ENCODE data around the gene METTL15. TPM values are rescaled to one million over a fixed set of nuclear protein-coding genes. Genes with fewer than 3 reads are reported as not detected.
A peak's percentile ranks its signal among the peaks of the same experiment; 100 is the strongest.

The METTL15 gene
- total and polyA plus RNA-seq, 11 donors, result 5.2 to 14.4 (median 9.9) TPM

GRCh38 chr11:28108958-28109357, 770 bp downstream of the METTL15 start:
- Histone ChIP-seq H3K36me3 (peaks cover 0 to 9% (median 3%) of the 10 kb centered on the region in 9 donors), H3K27me3 (no peaks in the 10 kb centered on the region), H3K27ac (peak overlapping the region in 7 of 12 donors; percentile 71 to 86 (median 77)), H3K9me3 (no peaks in the 10 kb centered on the region), H3K4me1 (peaks cover 0 to 44% (median 34%) of the 10 kb centered on the region in 12 donors), H3K4me3 (peak overlapping the region in 9 of 12 donors; percentile 50 to 87 (median 62))
- no peak for DNase-seq
- WGBS, 4 donors, result 71 to 73% (median 72%) methylated on average over 3 of the region's 3 CpGs
- TF ChIP-seq POLR2A (IDR thresholded peaks at IDR 0.05) (no peak), CTCF (IDR thresholded peaks at IDR 0.05) (no peak)
- intact Hi-C loops (cut with DNase I), result loop anchor here in 3 of 10 donors (10.0 kb wide), 3 partner anchors 414 to 604 kb away; partner anchors contain the start of gene LIN7C (in 1 of the 3)
- no peak for ATAC-seq

- peak; percentile 68 to 82 (median 78) for DNase-seq
Observed at GRCh38 chr11:28110108-28110820, 2.1 kb downstream of the METTL15 start.

GRCh38 chr11:28110821-28111200, 2.6 kb downstream of the METTL15 start:
- Histone ChIP-seq H3K27me3 (no peaks in the 10 kb centered on the region), H3K27ac (peak overlapping the region; percentile 53 to 88 (median 81)), H3K9me3 (no peaks in the 10 kb centered on the region), H3K36me3 (peaks cover 0 to 27% (median 16%) of the 10 kb centered on the region in 9 donors), H3K4me1 (peaks cover 0 to 44% (median 34%) of the 10 kb centered on the region in 12 donors), H3K4me3 (peak overlapping the region; percentile 62 to 87 (median 72))
- intact Hi-C loops (cut with DNase I), result loop anchor here in 2 of 10 donors (10.0 kb wide), 2 partner anchors 406 to 606 kb away; partner anchors contain the start of genes BDNF (in 1 of the 2) and LIN7C (in 1 of the 2)
- TF ChIP-seq POLR2A (IDR thresholded peaks at IDR 0.05) (no peak), CTCF (IDR thresholded peaks at IDR 0.05) (no peak)
- ATAC-seq, result no peak
- no peak for DNase-seq

More at GRCh38 chr11:28110108-28110820, 2.1 kb downstream of the METTL15 start:
- H3K36me3 ChIP-seq, result peaks cover 0 to 21% (median 12%) of the 10 kb centered on the region in 9 donors
- peak overlapping the region; percentile 62 to 87 (median 72) for H3K4me3 ChIP-seq
- intact Hi-C loops (cut with DNase I), result loop anchor here in 2 of 10 donors (10.0 kb wide), 2 partner anchors 405 to 605 kb away; partner anchors contain the start of genes BDNF (in 1 of the 2) and LIN7C (in 1 of the 2)
- peaks cover 0 to 44% (median 34%) of the 10 kb centered on the region in 12 donors for H3K4me1 ChIP-seq
- H3K9me3 ChIP-seq, result no peaks in the 10 kb centered on the region
- TF ChIP-seq CTCF (IDR thresholded peaks at IDR 0.05), result no peak
- 0 to 1% (median 0%) methylated on average over 31 of the region's 31 CpGs for WGBS, 4 donors
- no peaks in the 10 kb centered on the region for H3K27me3 ChIP-seq
- peak; percentile 52 to 76 (median 70) for ATAC-seq
- peak overlapping the region; percentile 53 to 88 (median 81) for H3K27ac ChIP-seq

- no peak overlapping the region for H3K4me3 ChIP-seq
- 95 to 98% (median 96%) methylated on average over 4 of the region's 4 CpGs for WGBS, 4 donors
- DNase-seq (no peak), ATAC-seq (no peak)
- H3K27me3 ChIP-seq, result no peaks in the 10 kb centered on the region
- no peak overlapping the region for H3K27ac ChIP-seq
- intact Hi-C loops (cut with DNase I), result loop anchor here in 2 of 10 donors (10.0 kb wide), 2 partner anchors 409 to 609 kb away; partner anchors contain the start of genes BDNF (in 1 of the 2) and LIN7C (in 1 of the 2)
- peaks cover 0 to 48% (median 16%) of the 10 kb centered on the region in 9 donors for H3K36me3 ChIP-seq
- TF ChIP-seq CTCF (IDR thresholded peaks at IDR 0.05) (no peak), POLR2A (IDR thresholded peaks at IDR 0.05) (no peak)
- no peaks in the 10 kb centered on the region for H3K9me3 ChIP-seq
- H3K4me1 ChIP-seq, result peaks cover 0 to 31% (median 20%) of the 10 kb centered on the region in 12 donors
Observed at GRCh38 chr11:28114116-28114515, 5.9 kb downstream of the METTL15 start.

Measured in heart left ventricle (tissue), 16 donors.